Calu3 (cell line): ENCODE results near the gene PDXDC1. TPM values are rescaled to one million over a fixed set of nuclear protein-coding genes. Genes with fewer than 3 reads are reported as not detected.
"Not testable (repeated sequence)": the region's sequence is repeated elsewhere in the genome, so short reads cannot be mapped to it uniquely, and the experiment has no call there.

Experiments used
- BruUV-seq: library from RNA; stranded (reverse); fragments of 400-500 nt; replicated peaks from 2 replicates; lab custom pipeline; 2021; lab: Mats Ljungman, UMichigan
- CTCF ChIA-PET: fragments of 300-600 bp; sonication (Branson Sonifier 250); formaldehyde crosslinking; loops from one replicate; lab custom pipeline; 2022; ENCODE audit warnings: antibody characterized with exemption; lab: Charles Lee
- DNase-seq: peaks from one replicate; pipeline ENCODE4 v3.0.0; 2022
- H3K27ac Mint-ChIP-seq: one replicate; pipeline ENCODE4 v1.8.0; 2022; ENCODE audit warnings: mixed read lengths; ENCODE audit not compliant: unreplicated experiment
- H3K27me3 Mint-ChIP-seq: one replicate; pipeline ENCODE4 v1.8.0; 2022; ENCODE audit warnings: mixed read lengths; ENCODE audit not compliant: unreplicated experiment
- H3K36me3 Mint-ChIP-seq: one replicate; pipeline ENCODE4 v1.8.0; 2022; ENCODE audit warnings: mild to moderate bottlenecking, moderate library complexity, mixed read lengths; ENCODE audit not compliant: insufficient read depth, unreplicated experiment
- H3K4me1 Mint-ChIP-seq: one replicate; pipeline ENCODE4 v1.8.0; 2022; ENCODE audit warnings: mild to moderate bottlenecking, low read depth, mixed read lengths; ENCODE audit not compliant: unreplicated experiment
- H3K4me3 Mint-ChIP-seq: one replicate; pipeline ENCODE4 v1.8.0; 2022; ENCODE audit warnings: mild to moderate bottlenecking, low read depth, moderate library complexity, mixed read lengths; ENCODE audit not compliant: unreplicated experiment
- H3K9me3 Mint-ChIP-seq: one replicate; pipeline ENCODE4 v1.8.0; 2022; ENCODE audit warnings: low read depth, mixed read lengths; ENCODE audit not compliant: unreplicated experiment
- CTCF ChIP-seq: fragments of 200-600 bp; IDR thresholded peaks from one replicate; pipeline ENCODE4 v1.8.0; 2022; ENCODE audit warnings: antibody characterized with exemption; ENCODE audit not compliant: unreplicated experiment
- intact Hi-C: fragments of 100-400 bp; cut with micrococcal nuclease; formaldehyde crosslinking; loops from one replicate; pipeline ENCODE4 v1.10.0; 2022; ENCODE audit not compliant: unreplicated experiment
- total RNA-seq: library from RNA; stranded (reverse); gene quantifications from 2 replicates; pipeline ENCODE4 v1.2.3, GENCODE V29; 2022

The PDXDC1 gene
- total RNA-seq, 1 experiment from 2014 or later, result 171 TPM

- DNase-seq, H3K27ac Mint-ChIP-seq, H3K27me3 Mint-ChIP-seq, H3K4me1 Mint-ChIP-seq, H3K9me3 Mint-ChIP-seq, CTCF ChIA-PET, H3K4me3 Mint-ChIP-seq, BruUV-seq, intact Hi-C loops: not testable (repeated sequence)
- H3K36me3 Mint-ChIP-seq, result peaks cover 83% of the 10 kb centered on the region
Observed at GRCh38 chr16:15015671-15016070, 40.8 kb downstream of the PDXDC1 start.

- H3K27ac Mint-ChIP-seq, intact Hi-C loops, H3K4me3 Mint-ChIP-seq, CTCF ChIA-PET, DNase-seq, H3K9me3 Mint-ChIP-seq, BruUV-seq, H3K4me1 Mint-ChIP-seq, H3K27me3 Mint-ChIP-seq: not testable (repeated sequence)
- peaks cover 79% of the 10 kb centered on the region for H3K36me3 Mint-ChIP-seq
Observed at GRCh38 chr16:15016354-15016753, 41.5 kb downstream of the PDXDC1 start.

DNA sequence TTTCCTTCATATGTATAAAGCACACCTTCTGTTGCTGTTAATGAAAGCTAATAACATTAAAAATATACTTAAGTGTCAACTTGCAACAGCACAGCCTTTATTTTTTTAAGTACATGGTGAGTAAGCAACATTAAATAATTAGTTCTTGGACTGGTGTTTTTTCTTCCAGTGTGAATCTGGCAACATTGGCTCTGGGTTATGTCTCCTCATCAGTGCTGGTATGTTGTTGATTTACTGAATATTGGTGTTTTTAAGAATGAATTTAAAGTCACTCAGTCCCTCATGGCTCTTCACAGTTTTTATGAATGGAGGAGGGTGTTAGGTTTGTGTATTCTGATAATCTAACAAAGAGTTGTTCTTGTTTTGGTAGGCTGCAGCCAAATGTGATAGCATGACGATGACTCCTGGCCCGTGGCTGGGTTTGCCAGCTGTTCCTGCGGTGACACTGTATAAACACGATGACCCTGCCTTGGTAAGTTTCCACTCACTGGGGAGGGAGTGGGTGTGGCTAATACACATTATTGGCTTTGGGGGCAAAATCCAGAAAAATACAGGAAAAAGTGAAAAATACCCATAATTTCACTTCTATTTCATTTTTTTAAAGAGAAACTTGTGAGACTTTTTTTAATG, 42.2 kb downstream of the PDXDC1 start:
- H3K4me1 Mint-ChIP-seq, intact Hi-C loops, H3K4me3 Mint-ChIP-seq, H3K27ac Mint-ChIP-seq, CTCF ChIA-PET, BruUV-seq, H3K27me3 Mint-ChIP-seq, DNase-seq, H3K9me3 Mint-ChIP-seq: not testable (repeated sequence)
- H3K36me3 Mint-ChIP-seq, result peaks cover 72% of the 10 kb centered on the region

DNA sequence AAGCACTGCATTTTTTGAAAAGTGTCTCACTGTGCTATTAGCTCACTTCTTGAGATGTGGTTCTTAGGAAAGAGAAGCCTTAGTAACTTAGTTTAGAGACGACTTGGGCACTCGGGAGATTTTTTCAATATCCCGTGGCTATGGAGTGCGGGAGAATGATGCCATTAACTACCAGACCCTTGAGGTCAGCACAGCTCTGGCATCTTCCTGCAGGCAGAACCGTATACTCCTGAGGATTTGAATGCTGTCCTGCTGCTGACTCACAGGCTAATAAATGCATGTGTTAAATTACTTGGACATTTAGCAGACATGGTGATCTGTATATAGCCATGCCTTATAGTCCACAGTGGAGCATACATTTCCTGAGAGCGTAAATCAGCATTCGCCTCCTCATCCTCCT, 46.6 kb downstream of the PDXDC1 start:
- H3K4me1 Mint-ChIP-seq, result peaks cover 11% of the 10 kb centered on the region
- H3K9me3 Mint-ChIP-seq, H3K27ac Mint-ChIP-seq, intact Hi-C loops, H3K4me3 Mint-ChIP-seq, DNase-seq, H3K27me3 Mint-ChIP-seq, CTCF ChIA-PET, BruUV-seq: not testable (repeated sequence)
- H3K36me3 Mint-ChIP-seq, result peaks cover 82% of the 10 kb centered on the region

DNA sequence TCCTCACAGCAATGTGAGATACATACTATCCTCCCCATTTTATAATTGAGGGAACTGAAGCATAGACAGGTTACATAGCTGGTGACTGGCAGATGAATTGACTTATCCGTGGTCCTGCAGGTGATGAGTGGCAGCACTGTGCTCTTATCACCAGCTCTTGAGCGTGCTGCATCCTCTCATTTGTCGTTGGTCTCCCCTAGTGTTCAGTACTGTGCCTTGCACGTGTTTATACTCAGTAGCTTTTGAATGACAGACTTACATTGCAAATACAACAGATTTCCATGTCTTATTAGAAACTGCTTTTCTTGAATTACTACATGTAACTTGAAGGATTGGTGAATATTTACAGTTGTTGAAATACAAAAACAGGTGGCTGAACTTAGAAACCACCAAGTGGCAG, 47.4 kb downstream of the PDXDC1 start:
- CTCF ChIA-PET, H3K9me3 Mint-ChIP-seq, H3K4me3 Mint-ChIP-seq, H3K27ac Mint-ChIP-seq, H3K27me3 Mint-ChIP-seq, BruUV-seq, intact Hi-C loops: not testable (repeated sequence)
- TF ChIP-seq CTCF, result peak; percentile 46
- Mint-ChIP-seq H3K4me1 (peaks cover 11% of the 10 kb centered on the region), H3K36me3 (peaks cover 84% of the 10 kb centered on the region)
- peak; percentile 41 for DNase-seq

- H3K27ac Mint-ChIP-seq, H3K27me3 Mint-ChIP-seq, intact Hi-C loops, BruUV-seq, DNase-seq, H3K9me3 Mint-ChIP-seq, H3K4me3 Mint-ChIP-seq: not testable (repeated sequence)
- Mint-ChIP-seq H3K4me1 (peaks cover 11% of the 10 kb centered on the region), H3K36me3 (peaks cover 85% of the 10 kb centered on the region)
- CTCF ChIA-PET, result interaction anchor here (0.6 kb wide), 1 partner anchor 10 kb away, joined by 3 read pairs; no protein-coding TSS in a partner anchor
Observed at GRCh38 chr16:15023381-15024077, 48.7 kb downstream of the PDXDC1 start.

- intact Hi-C loops, CTCF ChIA-PET, BruUV-seq, H3K9me3 Mint-ChIP-seq, H3K27me3 Mint-ChIP-seq, H3K4me3 Mint-ChIP-seq, DNase-seq: not testable (repeated sequence)
- Mint-ChIP-seq H3K27ac (peak overlapping the region; percentile 1), H3K4me1 (peaks cover 11% of the 10 kb centered on the region), H3K36me3 (peaks cover 79% of the 10 kb centered on the region)
Observed at GRCh38 chr16:15024858-15025199, 50.0 kb downstream of the PDXDC1 start.

DNA sequence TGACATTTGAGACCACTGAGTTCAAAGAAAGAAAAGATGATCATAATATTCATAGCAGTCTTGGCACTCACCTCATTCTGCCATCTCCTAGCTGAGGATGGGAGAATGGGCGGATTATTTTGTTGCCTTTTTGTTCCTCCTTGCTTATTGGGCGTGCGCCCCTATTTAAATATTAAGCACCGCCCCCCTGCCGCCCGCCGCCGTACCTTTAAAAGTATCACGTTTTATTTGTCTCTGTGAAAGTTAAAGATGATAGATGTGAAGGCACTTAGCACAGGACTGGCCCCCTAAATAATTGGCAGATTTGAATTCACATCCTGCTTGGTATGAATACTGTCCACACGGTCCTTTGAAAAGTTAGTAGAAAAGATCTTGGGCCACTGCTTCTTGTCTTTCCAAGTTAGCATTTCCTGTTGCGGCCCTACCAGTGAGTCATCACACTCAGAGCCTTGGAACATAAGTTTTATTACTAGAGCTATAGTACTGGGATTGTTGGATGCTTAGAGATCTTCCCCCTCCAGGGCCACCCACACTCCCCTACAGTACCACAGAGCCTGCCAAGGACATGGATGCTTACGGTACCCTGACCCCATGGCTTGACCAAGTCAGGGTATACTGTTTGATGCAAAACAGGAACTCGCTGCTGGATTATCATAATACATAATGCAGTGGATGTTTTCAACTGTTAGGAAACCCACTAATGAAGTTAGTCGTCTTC, 50.6 kb downstream of the PDXDC1 start:
- DNase-seq, BruUV-seq, H3K27ac Mint-ChIP-seq: not testable (repeated sequence)

GRCh38 chr16:15027051-15027450, 52.2 kb downstream of the PDXDC1 start:
- Mint-ChIP-seq H3K36me3 (peaks cover 84% of the 10 kb centered on the region), H3K4me1 (peaks cover 11% of the 10 kb centered on the region), H3K27ac (peak overlapping the region; percentile 55)
- DNase-seq, H3K27me3 Mint-ChIP-seq, intact Hi-C loops, H3K4me3 Mint-ChIP-seq, CTCF ChIA-PET, BruUV-seq, H3K9me3 Mint-ChIP-seq: not testable (repeated sequence)

More for the DNA sequence above, 50.6 kb downstream of the PDXDC1 start:
- CTCF ChIA-PET, intact Hi-C loops, H3K27me3 Mint-ChIP-seq, H3K9me3 Mint-ChIP-seq, H3K4me3 Mint-ChIP-seq: not testable (repeated sequence)
- Mint-ChIP-seq H3K4me1 (peaks cover 11% of the 10 kb centered on the region), H3K36me3 (peaks cover 75% of the 10 kb centered on the region)
